OCI-LY1 (cell line): Measurements from ENCODE around the gene FGD4.

Experiments
- H2AFZ ChIP-seq: fragments of 200-600 bp; sonication (generic), shearing (Covaris generic); 2 replicates; pipeline ENCODE4 v1.6.0; 2014; ENCODE audit warnings: antibody characterized with exemption, mild to moderate bottlenecking, low read length
- H3F3A ChIP-seq: fragments of 200-600 bp; sonication (generic), shearing (Covaris generic); 2 replicates; pipeline ENCODE4 v1.6.0; 2014; ENCODE audit warnings: mild to moderate bottlenecking, antibody characterized with exemption, low read length, moderate library complexity; ENCODE audit not compliant: insufficient read depth
- H3K27ac ChIP-seq: fragments of 200-600 bp; sonication (generic); 2 replicates; pipeline ENCODE4 v1.5.1; 2014; ENCODE audit warnings: low read length, mixed run types, mild to moderate bottlenecking, low read depth; ENCODE audit not compliant: poor library complexity, severe bottlenecking
- H3K27me3 ChIP-seq: fragments of 200-600 bp; sonication (generic); 2 replicates; pipeline ENCODE4 v1.6.0; 2014; ENCODE audit warnings: antibody characterized with exemption, mild to moderate bottlenecking, low read length, moderate library complexity; ENCODE audit not compliant: insufficient read depth
- H3K36me3 ChIP-seq: fragments of 200-600 bp; sonication (generic); 2 replicates; pipeline ENCODE4 v1.6.1; 2014; ENCODE audit warnings: mild to moderate bottlenecking, antibody characterized with exemption, low read length, moderate library complexity, mixed read lengths; ENCODE audit not compliant: insufficient read depth
- H3K4me1 ChIP-seq: fragments of 200-600 bp; sonication (generic); 2 replicates; pipeline ENCODE4 v1.5.1; 2014; ENCODE audit warnings: mild to moderate bottlenecking, low read length, moderate library complexity; ENCODE audit not compliant: insufficient read depth, severe bottlenecking
- H3K4me2 ChIP-seq: fragments of 200-600 bp; sonication (generic), shearing (Covaris generic); 2 replicates; pipeline ENCODE4 v1.6.1; 2014; ENCODE audit warnings: low read length
- H3K4me3 ChIP-seq: fragments of 200-600 bp; sonication (generic); 2 replicates; pipeline ENCODE4 v1.5.1; 2014; ENCODE audit warnings: low read length, low read depth, mild to moderate bottlenecking, mixed read lengths; ENCODE audit not compliant: poor library complexity, severe bottlenecking
- H3K79me2 ChIP-seq: fragments of 200-600 bp; shearing (Covaris generic); 2 replicates; pipeline ENCODE4 v1.6.1; 2016; ENCODE audit warnings: mixed run types, low read length, mixed read lengths; ENCODE audit not compliant: insufficient read depth
- H3K9ac ChIP-seq: fragments of 200-600 bp; sonication (generic), shearing (Covaris generic); 2 replicates; pipeline ENCODE4 v1.6.1; 2014; ENCODE audit warnings: mild to moderate bottlenecking, low read length, mixed read lengths
- H3K9me2 ChIP-seq: fragments of 200-600 bp; sonication (generic), shearing (Covaris generic); 2 replicates; pipeline ENCODE4 v1.6.1; 2014; ENCODE audit warnings: low read depth, mild to moderate bottlenecking, low read length, mixed read lengths
- H3K9me3 ChIP-seq: fragments of 200-600 bp; shearing (Covaris generic); 2 replicates; pipeline ENCODE4 v1.6.1; 2014; ENCODE audit warnings: low read length, mixed read lengths
- H4K20me1 ChIP-seq: fragments of 200-600 bp; sonication (generic), shearing (Covaris generic); 2 replicates; pipeline ENCODE4 v1.6.0; 2016; ENCODE audit warnings: mild to moderate bottlenecking, low read length; ENCODE audit not compliant: insufficient read depth
- CTCF ChIP-seq: fragments of 200-600 bp; sonication (generic), shearing (Covaris generic); IDR thresholded peaks from 2 replicates; pipeline ENCODE4 v1.5.1; 2017; ENCODE audit warnings: mild to moderate bottlenecking, antibody characterized with exemption, low read length, moderate library complexity, mixed read lengths
- EZH2 ChIP-seq: fragments of 200-600 bp; sonication (generic), shearing (Covaris generic); IDR thresholded peaks from 2 replicates; pipeline ENCODE4 v1.8.0; 2017; ENCODE audit warnings: borderline replicate concordance, mixed run types, mild to moderate bottlenecking, antibody characterized with exemption, low read length, moderate library complexity, mixed read lengths

The FGD4 gene

GRCh38 chr12:32566663-32567295 is 167.4 kb downstream of the FGD4 start:
- no peaks in the 10 kb centered on the region for H3F3A ChIP-seq
- H2AFZ ChIP-seq, result no peak overlapping the region
- peak overlapping the region; percentile 42; the same call in 1 of the 2 replicates for H3K9ac ChIP-seq
- no peaks in the 10 kb centered on the region for H3K27me3 ChIP-seq
- peak overlapping the region; percentile 47; the same call in 1 of the 2 replicates for H3K4me2 ChIP-seq
- no peaks in the 10 kb centered on the region for H3K9me2 ChIP-seq
- no peak overlapping the region for H3K4me3 ChIP-seq
- no peaks in the 10 kb centered on the region for H3K9me3 ChIP-seq
- no peak for TF ChIP-seq CTCF
- TF ChIP-seq EZH2, result no peak
- no peaks in the 10 kb centered on the region for H4K20me1 ChIP-seq
- H3K36me3 ChIP-seq, result peaks cover 13% of the 10 kb centered on the region; the same call in 1 of the 2 replicates
- H3K4me1 ChIP-seq, result peaks cover 22% of the 10 kb centered on the region
- peak overlapping the region; percentile 34 for H3K27ac ChIP-seq
- H3K79me2 ChIP-seq, result 0 out of 2 replicates have a peak, but pooled peaks cover 4% of the 10 kb centered on the region

GRCh38 chr12:32567296-32567674 is 167.9 kb downstream of the FGD4 start:
- Histone ChIP-seq H3K9me2 (no peaks in the 10 kb centered on the region), H3K9ac (peak overlapping the region; percentile 42; the same call in 1 of the 2 replicates), H3K79me2 (0 out of 2 replicates have a peak, but pooled peaks cover 4% of the 10 kb centered on the region), H3K4me2 (peak overlapping the region; percentile 47; the same call in 1 of the 2 replicates), H4K20me1 (no peaks in the 10 kb centered on the region), H3K36me3 (peaks cover 13% of the 10 kb centered on the region; the same call in 1 of the 2 replicates), H3K4me3 (no peak overlapping the region), H3K4me1 (peaks cover 22% of the 10 kb centered on the region), H3K27me3 (no peaks in the 10 kb centered on the region), H3K27ac (peak overlapping the region; percentile 34), H2AFZ (no peak overlapping the region), H3F3A (no peaks in the 10 kb centered on the region), H3K9me3 (no peaks in the 10 kb centered on the region)
- TF ChIP-seq CTCF (no peak), EZH2 (no peak)

GRCh38 chr12:32568228-32568627 is 168.9 kb downstream of the FGD4 start:
- TF ChIP-seq EZH2 (no peak), CTCF (no peak)
- Histone ChIP-seq H3K9ac (no peak overlapping the region), H3F3A (no peaks in the 10 kb centered on the region), H3K27me3 (no peaks in the 10 kb centered on the region), H3K4me3 (no peak overlapping the region), H3K79me2 (0 out of 2 replicates have a peak, but pooled peaks cover 4% of the 10 kb centered on the region), H3K27ac (no peak overlapping the region), H3K9me3 (no peaks in the 10 kb centered on the region), H3K4me2 (no peak overlapping the region), H2AFZ (no peak overlapping the region), H3K9me2 (no peaks in the 10 kb centered on the region), H3K4me1 (peaks cover 22% of the 10 kb centered on the region), H3K36me3 (peaks cover 18% of the 10 kb centered on the region; the same call in 1 of the 2 replicates), H4K20me1 (no peaks in the 10 kb centered on the region)
